ENCODE measurements around the gene WDR37.

DNA sequence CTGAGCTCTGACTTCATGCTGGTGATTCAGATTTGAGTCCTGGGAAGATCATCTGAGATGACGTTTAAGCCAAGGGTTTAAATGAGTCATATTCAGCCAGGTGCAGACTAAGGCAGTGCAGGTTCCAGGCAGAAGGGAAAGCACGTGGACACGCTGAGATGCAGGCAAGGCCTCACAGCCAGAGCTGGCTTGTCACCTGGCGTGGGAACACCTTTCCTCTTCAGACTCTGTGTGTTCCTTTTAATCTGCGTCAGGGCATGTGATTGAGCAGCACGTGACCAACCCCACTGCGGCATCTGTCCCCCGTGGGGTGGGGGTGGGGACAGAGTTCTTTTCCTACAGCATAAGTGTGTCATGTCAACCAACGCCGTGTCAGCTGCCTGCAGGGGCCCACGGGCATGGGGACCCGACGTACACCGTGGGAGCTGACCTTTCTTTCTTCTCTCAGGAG is 19.8 kb upstream of the WDR37 start:
- no peak for TF ChIP-seq EZH2 (IDR thresholded peaks at IDR 0.05; ENCODE audit: insufficient read depth, poor library complexity, severe bottlenecking)
- no peak for TF ChIP-seq EZH2phosphoT487 (IDR thresholded peaks at IDR 0.05; ENCODE audit: insufficient read depth, low read depth)

Data from GM23248 (cell line).